Activated CD8-positive, alpha-beta T cell treated with anti-CD3 and anti-CD28 coated beads, Interleukin-2, amount 10 ng/mL, durations not matched to agents 7 days and 5 days (primary cell): Measurements from ENCODE around the gene PRKAB1. TPM values are rescaled to one million over a fixed set of nuclear protein-coding genes. Genes with fewer than 3 reads are reported as not detected.
A peak's percentile ranks its signal among the peaks of the same experiment; 100 is the strongest.

ENCODE experiments used
- ATAC-seq: fragments of 150-1000 bp; cut with Tn5 transposase; one replicate; pipeline ENCODE4 v1.10.0; 2021; ENCODE audit warnings: moderate library complexity
- CTCF ChIA-PET: fragments of 350-600 bp; sonication (Branson Sonifier 250); formaldehyde crosslinking; loops from one replicate; lab custom pipeline; 2021; ENCODE audit warnings: antibody characterized with exemption; lab: Charles Lee
- POLR2A ChIA-PET: fragments of 350-600 bp; sonication (Branson Sonifier 250); formaldehyde crosslinking; loops from one replicate; lab custom pipeline; 2021; ENCODE audit warnings: antibody characterized with exemption; lab: Charles Lee
- DNase-seq: peaks from one replicate; pipeline ENCODE4 v3.0.0-alpha.2; 2020
- H3K27ac Mint-ChIP-seq: one replicate; pipeline ENCODE4 v1.8.0; 2021; ENCODE audit warnings: mild to moderate bottlenecking, mixed read lengths
- H3K27me3 Mint-ChIP-seq: one replicate; pipeline ENCODE4 v1.8.0; 2021; ENCODE audit warnings: low read depth, mixed read lengths
- H3K36me3 Mint-ChIP-seq: one replicate; pipeline ENCODE4 v1.8.0; 2021; ENCODE audit warnings: low read depth, mixed read lengths
- H3K4me1 Mint-ChIP-seq: one replicate; pipeline ENCODE4 v1.8.0; 2021; ENCODE audit warnings: low read depth, mixed read lengths
- H3K4me3 Mint-ChIP-seq: one replicate; pipeline ENCODE4 v1.8.0; 2021; ENCODE audit warnings: mild to moderate bottlenecking, mixed read lengths
- H3K9me3 Mint-ChIP-seq: one replicate; pipeline ENCODE4 v1.8.0; 2022; ENCODE audit warnings: mixed read lengths; ENCODE audit not compliant: insufficient read depth
- total RNA-seq, 2 experiments: library from RNA; stranded (reverse); gene quantifications; one replicate each; pipeline ENCODE4 v1.2.3, GENCODE V29; 2021

Gene PRKAB1
- total RNA-seq, 2 experiments from 2014 or later: 31.7 to 33.1 TPM

DNA sequence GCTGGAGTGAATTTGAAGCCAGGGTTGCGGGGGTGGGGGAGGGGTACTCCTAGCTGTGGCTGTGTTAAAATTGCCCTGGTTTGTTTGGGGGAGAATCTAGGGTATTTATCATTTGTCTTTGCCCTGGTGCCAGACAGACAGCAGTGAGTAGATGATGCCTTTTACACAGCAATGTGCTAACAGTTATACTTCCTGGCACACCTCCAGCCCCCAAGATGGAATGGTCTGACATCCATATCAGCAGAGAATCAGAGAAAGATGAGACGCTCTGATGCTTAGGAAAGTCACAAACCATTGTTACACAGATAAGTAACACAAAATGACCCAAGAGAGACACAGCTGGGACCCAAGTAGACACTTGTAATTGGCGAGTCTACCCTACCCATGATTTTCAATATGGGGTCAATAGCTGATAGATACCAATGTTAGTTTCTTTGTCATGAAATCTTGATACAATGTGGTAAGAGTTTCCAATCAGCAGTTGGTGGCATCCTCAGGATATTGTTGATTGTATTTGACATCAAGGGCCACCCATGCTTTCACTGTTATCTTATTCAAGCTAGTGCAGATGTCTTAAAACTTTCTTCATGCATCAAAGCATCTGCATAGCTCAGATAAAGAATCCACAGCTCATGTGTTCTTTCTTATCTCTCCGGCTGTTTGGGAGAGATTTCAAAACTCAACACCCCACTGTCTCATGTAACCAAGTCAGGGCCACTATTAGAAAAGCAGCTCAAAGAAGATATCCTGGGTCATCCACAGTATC, 2.6 kb upstream of the PRKAB1 start:
- Mint-ChIP-seq H3K27ac (no peak overlapping the region), H3K36me3 (peaks cover 16% of the 10 kb centered on the region), H3K27me3 (peaks cover 10% of the 10 kb centered on the region), H3K4me1 (peaks cover 30% of the 10 kb centered on the region), H3K4me3 (no peak overlapping the region), H3K9me3 (no peaks in the 10 kb centered on the region)
- no peak for ATAC-seq
- DNase-seq: no peak
- CTCF ChIA-PET: interaction anchor here (0.9 to 2.0 kb wide), 4 partner anchors 14 to 1290 kb away, joined by 3 to 9 read pairs (median 6); no protein-coding TSS in a partner anchor
- POLR2A ChIA-PET: no interaction called here

DNA sequence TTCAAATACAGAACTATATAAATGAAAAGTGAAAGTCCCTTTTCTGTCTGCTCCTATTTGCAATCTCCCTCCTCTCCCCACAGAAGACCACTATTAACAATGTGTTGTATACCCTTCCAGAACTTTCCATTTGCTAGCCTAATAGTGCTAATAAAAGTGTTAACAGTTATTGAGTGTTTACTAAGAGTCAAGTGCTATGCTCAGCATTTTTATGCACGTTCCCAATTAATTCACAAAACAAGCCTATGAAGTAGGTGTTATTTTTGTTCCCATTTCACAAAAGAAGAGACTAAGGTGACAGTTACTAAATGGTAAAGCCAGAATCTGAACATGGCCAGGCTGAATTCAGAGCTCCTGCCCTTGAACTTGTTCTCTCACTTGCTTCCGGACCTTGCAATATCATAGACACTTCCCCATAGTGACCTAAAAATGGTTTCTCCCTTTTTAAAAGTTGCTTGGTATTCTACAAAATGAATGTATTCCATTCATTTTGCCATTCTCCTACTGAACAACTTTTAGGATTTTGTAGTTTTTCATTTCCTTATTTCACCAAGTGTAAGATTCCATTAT, 1.6 kb upstream of the PRKAB1 start:
- ATAC-seq (no peak), DNase-seq (no peak)
- peaks cover 25% of the 10 kb centered on the region for H3K36me3 Mint-ChIP-seq
- peaks cover 7% of the 10 kb centered on the region for H3K27me3 Mint-ChIP-seq
- ChIA-PET CTCF (interaction anchor here (1.0 to 2.0 kb wide), 3 partner anchors 15 to 1291 kb away, joined by 3 to 9 read pairs (median 5); no protein-coding TSS in a partner anchor), POLR2A (no interaction called here)
- H3K9me3 Mint-ChIP-seq: no peaks in the 10 kb centered on the region
- H3K4me1 Mint-ChIP-seq: peaks cover 39% of the 10 kb centered on the region
- peak overlapping the region; percentile 71 for H3K27ac Mint-ChIP-seq
- peak overlapping the region; percentile 92 for H3K4me3 Mint-ChIP-seq

DNA sequence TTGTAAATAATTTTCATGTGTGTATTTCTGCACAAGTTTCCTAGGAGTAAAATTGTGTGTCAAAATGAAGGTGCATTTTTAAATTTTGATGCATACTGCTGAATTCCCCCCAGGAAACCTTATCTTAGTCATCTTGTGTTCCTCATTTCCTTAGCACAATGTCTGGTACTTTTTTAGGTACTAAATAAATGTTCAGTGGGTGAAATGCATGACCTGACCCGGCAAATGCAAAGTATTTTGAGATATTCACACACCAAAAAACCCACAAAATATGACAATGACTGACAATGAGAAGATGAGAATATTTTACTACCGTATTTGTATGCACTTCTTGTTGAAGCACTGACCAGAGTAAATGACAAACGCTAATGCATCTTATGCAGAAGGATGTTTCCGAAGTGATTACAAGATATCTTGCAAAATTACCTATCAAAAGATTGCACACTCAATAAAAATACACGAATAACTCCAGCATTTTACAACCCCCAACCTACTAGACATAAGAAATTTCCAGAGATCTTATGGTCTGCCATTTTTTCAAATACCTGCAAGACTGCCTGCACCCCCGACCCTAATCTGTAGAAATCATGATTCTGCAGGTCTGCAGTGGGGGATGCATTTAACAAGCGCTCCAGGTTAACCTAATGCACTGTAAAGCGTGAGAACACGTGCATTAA, 895 bp upstream of the PRKAB1 start:
- Mint-ChIP-seq H3K36me3 (peaks cover 31% of the 10 kb centered on the region), H3K9me3 (no peaks in the 10 kb centered on the region), H3K4me3 (peak overlapping the region; percentile 92), H3K27ac (peak overlapping the region; percentile 94), H3K4me1 (peaks cover 45% of the 10 kb centered on the region), H3K27me3 (peaks cover 3% of the 10 kb centered on the region)
- no peak for ATAC-seq
- no peak for DNase-seq
- CTCF ChIA-PET: interaction anchor here (0.7 to 2.1 kb wide), 13 partner anchors 8 to 1603 kb away, joined by 3 to 16 read pairs (median 5); partner anchors contain the start of gene SUDS3
- POLR2A ChIA-PET: interaction anchor here (1.2 to 1.6 kb wide), 2 partner anchors 15 to 534 kb away, joined by 3 to 9 read pairs; partner anchors contain the start of gene RPLP0

DNA sequence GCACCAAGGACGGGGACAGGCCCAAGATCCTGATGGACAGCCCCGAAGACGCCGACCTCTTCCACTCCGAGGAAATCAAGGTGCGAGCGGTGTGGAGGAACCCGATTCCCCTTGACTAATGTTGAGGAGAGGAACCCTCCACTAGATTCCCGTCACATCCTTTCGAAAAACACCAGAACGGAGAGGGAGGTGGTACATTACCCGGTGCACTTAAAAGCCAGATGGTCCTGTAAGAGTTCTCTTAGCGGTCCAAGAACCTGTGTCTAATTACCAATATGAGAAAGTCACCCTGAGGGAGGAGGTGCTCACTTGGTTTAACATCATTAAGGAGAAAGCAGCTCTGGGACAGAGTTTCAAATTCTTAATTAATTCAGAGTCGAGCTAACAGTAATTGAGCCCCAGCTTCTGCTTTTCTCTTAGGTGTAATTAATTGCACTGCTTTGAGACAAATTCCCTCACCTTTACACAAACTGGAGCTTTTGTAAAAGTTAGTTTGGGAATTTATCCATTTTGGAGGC, 450 bp downstream of the PRKAB1 start:
- Mint-ChIP-seq H3K27me3 (no peaks in the 10 kb centered on the region), H3K4me3 (peak overlapping the region; percentile 92), H3K36me3 (peaks cover 45% of the 10 kb centered on the region), H3K27ac (peak overlapping the region; percentile 94), H3K4me1 (peaks cover 58% of the 10 kb centered on the region), H3K9me3 (no peaks in the 10 kb centered on the region)
- no peak for ATAC-seq
- ChIA-PET POLR2A (interaction anchor here (1.2 to 1.6 kb wide), 3 partner anchors 10 to 533 kb away, joined by 3 to 9 read pairs (median 3); partner anchors contain the start of gene RPLP0), CTCF (interaction anchor here (1.0 to 2.1 kb wide), 9 partner anchors 10 to 255 kb away, joined by 3 to 16 read pairs (median 4); no protein-coding TSS in a partner anchor)
- no peak for DNase-seq

DNA sequence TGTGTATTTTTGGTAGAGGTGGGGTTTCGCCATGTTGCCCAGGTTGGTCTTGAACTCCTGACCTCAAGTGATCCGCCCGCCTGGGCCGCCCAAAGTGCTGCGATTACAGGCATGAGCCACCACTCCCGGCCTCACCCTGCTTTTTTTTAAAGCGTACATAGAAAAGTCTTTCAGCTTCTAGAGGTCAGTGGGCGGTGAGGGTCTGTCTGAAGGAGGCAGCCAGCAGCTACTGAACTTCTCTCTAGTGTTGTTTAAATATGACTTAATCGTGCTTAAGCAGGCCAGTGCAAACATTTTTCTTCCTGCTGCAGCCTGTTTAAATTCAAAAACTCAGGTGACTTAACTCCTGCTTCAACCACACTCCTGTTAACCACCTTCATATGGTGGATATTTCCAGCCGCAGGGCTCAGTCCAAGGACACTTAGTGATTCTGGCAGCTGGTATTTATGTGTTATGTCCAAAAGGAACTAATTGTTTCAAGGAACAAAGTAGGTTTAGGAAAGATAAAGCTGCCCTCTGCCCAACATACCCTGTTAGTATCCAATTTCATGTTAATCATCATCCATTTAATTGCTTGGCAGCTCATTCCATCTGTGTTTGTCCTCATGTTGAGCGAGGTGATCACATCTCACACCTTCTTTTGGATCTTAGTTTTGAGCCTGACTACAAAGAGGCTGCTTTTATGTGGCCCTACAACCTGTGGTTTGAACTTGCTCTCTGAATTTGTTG, 2.0 kb downstream of the PRKAB1 start:
- ATAC-seq: no peak
- no peaks in the 10 kb centered on the region for H3K9me3 Mint-ChIP-seq
- peaks cover 72% of the 10 kb centered on the region for H3K4me1 Mint-ChIP-seq
- H3K4me3 Mint-ChIP-seq: peak overlapping the region; percentile 65
- peak overlapping the region; percentile 71 for H3K27ac Mint-ChIP-seq
- DNase-seq: no peak
- ChIA-PET POLR2A (interaction anchor here (0.6 to 1.0 kb wide), 3 partner anchors 19 to 531 kb away, joined by 3 to 4 read pairs (median 3); no protein-coding TSS in a partner anchor), CTCF (interaction anchor here (5.3 kb wide), 1 partner anchor 12 kb away, joined by 23 read pairs; no protein-coding TSS in a partner anchor)
- peaks cover 60% of the 10 kb centered on the region for H3K36me3 Mint-ChIP-seq
- no peaks in the 10 kb centered on the region for H3K27me3 Mint-ChIP-seq

DNA sequence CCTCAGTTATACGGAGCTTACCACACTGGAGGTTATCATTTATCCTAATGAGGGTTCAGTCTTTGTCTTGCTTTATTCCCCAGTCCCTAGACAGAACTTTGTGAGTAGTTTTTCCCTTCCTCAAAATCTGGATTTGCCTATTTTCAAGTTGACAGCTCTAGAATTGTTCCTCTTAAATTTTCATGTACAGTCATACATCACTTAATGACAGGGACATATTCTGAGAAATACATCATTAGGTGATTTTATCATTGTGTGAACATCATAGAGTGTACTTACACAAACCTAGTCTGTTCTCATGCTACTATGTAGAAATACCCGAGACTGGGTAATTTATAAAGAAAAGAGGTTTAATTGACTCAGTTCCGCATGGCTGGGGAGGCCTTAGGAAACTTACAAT, 3.1 kb downstream of the PRKAB1 start:
- DNase-seq (no peak), ATAC-seq (no peak)
- Mint-ChIP-seq H3K27ac (peak overlapping the region; percentile 33), H3K9me3 (no peaks in the 10 kb centered on the region), H3K4me1 (peaks cover 69% of the 10 kb centered on the region), H3K36me3 (peaks cover 72% of the 10 kb centered on the region), H3K4me3 (no peak overlapping the region), H3K27me3 (no peaks in the 10 kb centered on the region)
- ChIA-PET POLR2A (no interaction called here), CTCF (interaction anchor here (5.3 kb wide), 1 partner anchor 11 kb away, joined by 23 read pairs; no protein-coding TSS in a partner anchor)

DNA sequence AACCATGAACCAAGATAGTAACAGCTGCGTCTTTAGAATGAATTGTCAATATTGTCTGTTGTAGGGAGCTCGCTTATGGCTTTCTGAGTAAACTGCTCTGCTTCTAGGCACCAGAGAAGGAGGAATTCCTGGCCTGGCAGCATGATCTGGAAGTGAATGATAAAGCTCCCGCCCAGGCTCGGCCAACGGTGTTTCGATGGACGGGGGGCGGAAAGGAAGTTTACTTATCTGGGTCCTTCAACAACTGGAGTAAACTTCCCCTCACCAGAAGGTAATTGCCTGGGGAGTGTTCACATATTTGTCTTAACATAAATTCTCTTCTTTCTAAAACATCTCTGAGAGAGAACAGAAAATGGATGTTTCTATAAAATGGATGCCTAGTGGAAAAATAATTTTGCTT, 4.3 kb downstream of the PRKAB1 start:
- peaks cover 58% of the 10 kb centered on the region for H3K4me1 Mint-ChIP-seq
- H3K27ac Mint-ChIP-seq: peak overlapping the region; percentile 83
- peaks cover 82% of the 10 kb centered on the region for H3K36me3 Mint-ChIP-seq
- no peak overlapping the region for H3K4me3 Mint-ChIP-seq
- no peaks in the 10 kb centered on the region for H3K27me3 Mint-ChIP-seq
- POLR2A ChIA-PET: no interaction called here
- no peak for DNase-seq
- no peaks in the 10 kb centered on the region for H3K9me3 Mint-ChIP-seq
- ATAC-seq: no peak
- CTCF ChIA-PET: interaction anchor here (5.3 kb wide), 1 partner anchor 10 kb away, joined by 23 read pairs; no protein-coding TSS in a partner anchor

DNA sequence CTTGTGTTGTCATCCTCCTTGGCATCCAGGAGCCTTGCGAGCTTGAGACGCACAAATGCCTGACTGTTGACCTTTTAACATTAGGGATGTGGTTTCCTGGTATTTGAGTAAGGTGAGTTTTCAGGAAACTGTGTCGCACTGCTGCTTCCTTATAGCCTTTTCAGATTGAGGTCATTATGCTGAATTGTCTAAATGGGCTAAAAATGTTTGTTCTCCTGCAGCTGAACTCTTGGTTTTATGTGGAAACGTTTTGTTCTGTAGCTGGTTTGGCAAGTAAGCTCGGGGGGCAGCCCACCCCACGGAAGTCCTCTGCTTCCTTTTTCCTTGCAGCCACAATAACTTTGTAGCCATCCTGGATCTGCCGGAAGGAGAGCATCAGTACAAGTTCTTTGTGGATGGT, 5.7 kb downstream of the PRKAB1 start:
- Mint-ChIP-seq H3K27me3 (no peaks in the 10 kb centered on the region), H3K36me3 (peaks cover 88% of the 10 kb centered on the region), H3K27ac (peak overlapping the region; percentile 83), H3K4me3 (peak overlapping the region; percentile 37), H3K4me1 (peaks cover 52% of the 10 kb centered on the region), H3K9me3 (no peaks in the 10 kb centered on the region)
- no peak for ATAC-seq
- DNase-seq: peak; percentile 32
- ChIA-PET POLR2A (no interaction called here), CTCF (interaction anchor here (1.3 to 5.3 kb wide), 2 partner anchors 9 to 25 kb away, joined by 5 to 23 read pairs; no protein-coding TSS in a partner anchor)

DNA sequence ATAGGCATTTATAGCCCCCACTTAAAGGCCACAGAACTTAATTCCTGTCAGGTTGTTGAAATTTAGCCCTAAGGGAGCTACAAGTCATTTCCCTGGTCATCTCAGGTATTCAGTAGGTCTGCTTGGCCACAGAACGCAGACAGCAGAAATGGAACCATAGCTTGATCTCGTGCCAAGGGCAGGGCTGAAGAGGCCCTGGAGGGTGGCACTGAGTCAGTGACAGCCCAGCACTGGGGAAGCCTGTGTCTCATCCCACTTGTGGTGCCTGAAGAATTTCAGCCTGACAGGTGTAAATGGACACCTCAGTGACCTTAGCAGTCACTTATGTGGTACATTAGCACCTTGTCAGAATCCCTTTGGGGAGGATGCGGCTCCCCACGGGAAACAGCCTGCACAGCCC, 6.6 kb downstream of the PRKAB1 start:
- Mint-ChIP-seq H3K4me3 (no peak overlapping the region), H3K4me1 (peaks cover 50% of the 10 kb centered on the region)
- CTCF ChIA-PET: interaction anchor here (0.6 to 5.3 kb wide), 2 partner anchors 8 to 42 kb away, joined by 3 to 23 read pairs; no protein-coding TSS in a partner anchor

DNA sequence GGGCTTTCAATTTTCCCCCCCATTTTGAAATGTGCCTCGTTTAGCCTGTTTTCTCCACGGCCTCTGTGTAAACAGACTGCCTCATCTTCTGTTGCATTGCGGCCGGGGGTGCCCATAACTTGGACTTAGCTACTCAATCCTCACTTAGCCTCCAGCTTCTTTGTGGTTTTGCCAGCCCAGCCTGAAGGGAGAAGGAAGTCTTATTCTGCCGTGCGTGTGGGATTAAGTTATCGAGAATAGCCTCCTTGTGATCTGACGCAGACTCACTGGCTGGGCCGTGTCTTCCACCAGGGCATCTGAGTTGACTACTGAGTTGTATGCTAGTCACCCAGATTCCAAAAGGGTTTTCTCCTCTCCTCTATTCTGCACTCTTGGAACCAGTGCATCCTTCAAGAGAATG, 8.1 kb downstream of the PRKAB1 start:
- H3K4me1 Mint-ChIP-seq: peaks cover 35% of the 10 kb centered on the region
- peaks cover 92% of the 10 kb centered on the region for H3K36me3 Mint-ChIP-seq
- H3K4me3 Mint-ChIP-seq: no peak overlapping the region
- ATAC-seq (no peak), DNase-seq (no peak)
- H3K27me3 Mint-ChIP-seq: no peaks in the 10 kb centered on the region
- no peaks in the 10 kb centered on the region for H3K9me3 Mint-ChIP-seq
- ChIA-PET CTCF (no interaction called here), POLR2A (no interaction called here)
- no peak overlapping the region for H3K27ac Mint-ChIP-seq

More for the DNA sequence above, 6.6 kb downstream of the PRKAB1 start:
- no peaks in the 10 kb centered on the region for H3K27me3 Mint-ChIP-seq
- POLR2A ChIA-PET: no interaction called here
- H3K27ac Mint-ChIP-seq: no peak overlapping the region
- peaks cover 93% of the 10 kb centered on the region for H3K36me3 Mint-ChIP-seq
- ATAC-seq (no peak), DNase-seq (no peak)
- no peaks in the 10 kb centered on the region for H3K9me3 Mint-ChIP-seq
